Measurements from ENCODE around the gene ITGAE. TPM values are rescaled to one million over a fixed set of nuclear protein-coding genes. Genes with fewer than 3 reads are reported as not detected.
A peak's percentile ranks its signal among the peaks of the same experiment; 100 is the strongest.

ITGAE gene
- polyA plus RNA-seq, 10 donors, result 29.4 to 34.8 (median 33.2) TPM

GRCh38 chr17:3765981-3766380 lies 35.0 kb downstream of the ITGAE start:
- no peak for DNase-seq

GRCh38 chr17:3763777-3764170 lies 37.2 kb downstream of the ITGAE start:
- no peak for DNase-seq

- no peak for DNase-seq
Measured at GRCh38 chr17:3762922-3763776, 37.8 kb downstream of the ITGAE start.

- DNase-seq, result no peak
Measured at GRCh38 chr17:3761918-3762380, 39.0 kb downstream of the ITGAE start.

GRCh38 chr17:3761036-3761917 lies 39.7 kb downstream of the ITGAE start:
- no peak for DNase-seq

GRCh38 chr17:3759597-3760216 lies 41.3 kb downstream of the ITGAE start:
- no peak for DNase-seq

GRCh38 chr17:3755335-3756030 lies 45.5 kb downstream of the ITGAE start:
- no peak for DNase-seq

- no peak for DNase-seq
Measured at GRCh38 chr17:3754458-3755334, 46.3 kb downstream of the ITGAE start.

GRCh38 chr17:3754066-3754457 lies 46.9 kb downstream of the ITGAE start:
- no peak for DNase-seq

GRCh38 chr17:3753624-3754023 lies 47.4 kb downstream of the ITGAE start:
- DNase-seq, result no peak

- no peak for DNase-seq
Measured at GRCh38 chr17:3751836-3752235, 49.2 kb downstream of the ITGAE start.

GRCh38 chr17:3750926-3751325 lies 50.1 kb downstream of the ITGAE start:
- DNase-seq, result no peak

- no peak for DNase-seq
Measured at GRCh38 chr17:3750296-3750695, 50.7 kb downstream of the ITGAE start.

GRCh38 chr17:3748576-3748975 lies 52.4 kb downstream of the ITGAE start:
- DNase-seq, result no peak

GRCh38 chr17:3747805-3748204 lies 53.2 kb downstream of the ITGAE start:
- no peak for DNase-seq

- DNase-seq, result no peak
Measured at GRCh38 chr17:3745071-3745470, 55.9 kb downstream of the ITGAE start.

- no peak for DNase-seq
Measured at GRCh38 chr17:3744014-3744413, 57.0 kb downstream of the ITGAE start.

- DNase-seq, result peak in 1 of 3 donors; percentile 50
Measured at GRCh38 chr17:3740611-3741073, 60.3 kb downstream of the ITGAE start.

- no peak for DNase-seq
Measured at GRCh38 chr17:3739422-3740124, 61.4 kb downstream of the ITGAE start.
